Transverse colon (tissue), 4 donors: ENCODE data around the gene DNMT3B. TPM values are rescaled to one million over a fixed set of nuclear protein-coding genes. Genes with fewer than 3 reads are reported as not detected.

Experiments used
- DNase-seq: peaks from one replicate; pipeline ENCODE4 v3.0.0-alpha.2; 2019
- H3K27ac ChIP-seq, 4 donors: fragments of 200-600 bp; sonication (generic); 2 replicates each; pipeline ENCODE4 v1.5.1; 2016 to 2018; ENCODE audit warnings: inconsistent platforms in 4 of 4
- H3K27me3 ChIP-seq: fragments of 200-600 bp; sonication (generic); 2 replicates; pipeline ENCODE4 v1.5.1; 2017; ENCODE audit warnings: inconsistent platforms
- H3K36me3 ChIP-seq, 4 donors: fragments of 200-600 bp; sonication (generic); 2 replicates each; pipeline ENCODE4 v1.5.1; 2017 to 2019; ENCODE audit warnings: inconsistent platforms in 4 of 4
- H3K4me1 ChIP-seq, 4 donors: fragments of 200-600 bp; sonication (generic); 2 replicates each; pipeline ENCODE4 v1.5.1; 2017 to 2020; ENCODE audit warnings: inconsistent platforms in 4 of 4
- H3K4me3 ChIP-seq, 4 donors: fragments of 200-600 bp; sonication (generic); 1 replicate in 1 of 4; 2 replicates in 3 of 4; pipeline versions ENCODE4 v1.5.1 to v1.6.1; 2017 to 2019; ENCODE audit warnings: inconsistent platforms in 4 of 4
- H3K9me3 ChIP-seq, 2 donors: fragments of 200-600 bp; sonication (generic); 2 replicates each; pipeline ENCODE4 v1.5.1; 2017 to 2019; ENCODE audit warnings: inconsistent platforms in 2 of 2
- CTCF ChIP-seq, 5 experiments: fragments of 200-600 bp in 3 of 5; fragments of 450-650 bp in 2 of 5; sonication (generic) in 3 of 5; IDR thresholded peaks; 1 replicate in 2 of 5; 2 replicates in 3 of 5; pipeline ENCODE4 v1.5.1; 2016 to 2017; ENCODE audit warnings: antibody characterized with exemption in 5 of 5, inconsistent platforms in 3 of 5, mild to moderate bottlenecking in 2 of 5, moderate library complexity in 1 of 5
- EP300 ChIP-seq: sonication (generic); formaldehyde crosslinking; IDR thresholded peaks from one replicate; pipeline ENCODE4 v1.6.1; 2017; ENCODE audit warnings: antibody characterized with exemption, low read depth
- POLR2A ChIP-seq: fragments of 450-650 bp; IDR thresholded peaks from one replicate; pipeline ENCODE4 v1.6.1; 2016; ENCODE audit warnings: antibody characterized with exemption, mild to moderate bottlenecking, moderate library complexity
- POLR2AphosphoS5 ChIP-seq, 3 donors: sonication (generic); formaldehyde crosslinking; IDR thresholded peaks; one replicate each; pipeline ENCODE4 v1.6.1; 2016; ENCODE audit warnings: antibody characterized with exemption in 3 of 3
- WGBS, 2 donors: methylation state at CpG; one replicate each; pipeline ENCODE4 v1.1.5; 2018; ENCODE audit warnings: low coverage in 1 of 2; 5-methylcytosine and 5-hydroxymethylcytosine counted together
- in situ Hi-C, 4 donors: fragments of 200-750 bp; cut with MboI; loops; one replicate each; pipeline versions ENCODE4 v1.15.0 to v1.15.1; 2017; ENCODE audit warnings: low sequenced_read_pairs in 3 of 4, low pct_ligation_motif_present in 1 of 4, low pct_unique_long_range_greater_than_20kb in 1 of 4
- intact Hi-C: fragments of 100-400 bp; cut with DNase I; formaldehyde crosslinking; loops from one replicate; pipeline ENCODE4 v1.15.1; 2023; ENCODE audit warnings: low total_unique reads
- total RNA-seq, 4 donors: library from RNA; depleted of rRNA; stranded (reverse); fragments of >200 nt; gene quantifications; one replicate each; pipeline ENCODE4 v1.1.0, GENCODE V29; 2016

Gene DNMT3B
- total RNA-seq, 4 donors from 2014 or later = 0.37 to 6.8 (median 0.67) TPM

GRCh38 chr20:32777177-32777956 is 15.2 kb downstream of the DNMT3B start:
- DNase-seq = no peak

GRCh38 chr20:32779500-32780211 is 17.5 kb downstream of the DNMT3B start:
- DNase-seq = no peak
- Histone ChIP-seq H3K4me1 (peaks cover 0 to 7% (median 0%) of the 10 kb centered on the region in 4 donors), H3K9me3 (no peaks in the 10 kb centered on the region), H3K27me3 (no peaks in the 10 kb centered on the region), H3K27ac (no peak overlapping the region), H3K4me3 (no peak overlapping the region), H3K36me3 (no peaks in the 10 kb centered on the region)
- 60 to 89% methylated on average over 1 to 10 of the region's 10 CpGs for WGBS, 2 donors
- TF ChIP-seq POLR2AphosphoS5 (IDR thresholded peaks at IDR 0.05) = no peak
- TF ChIP-seq CTCF (IDR thresholded peaks at IDR 0.05) = no peak
- no peak for TF ChIP-seq EP300
- TF ChIP-seq POLR2A = no peak
- intact Hi-C loops (no loop called here), in situ Hi-C loops (loop anchor here in 3 of 4 donors (5.0 to 25.0 kb wide), 4 partner anchors 97 to 267 kb away; partner anchors contain the start of gene C20orf203 (in 1 of the 3))

More at GRCh38 chr20:32777177-32777956, 15.2 kb downstream of the DNMT3B start:
- no peaks in the 10 kb centered on the region for H3K36me3 ChIP-seq
- TF ChIP-seq POLR2AphosphoS5 (IDR thresholded peaks at IDR 0.05) (no peak), EP300 (no peak), POLR2A (no peak), CTCF (IDR thresholded peaks at IDR 0.05) (no peak)
- H3K27me3 ChIP-seq = no peaks in the 10 kb centered on the region
- H3K4me1 ChIP-seq = peaks cover 0 to 7% (median 0%) of the 10 kb centered on the region in 4 donors
- in situ Hi-C loops (loop anchor here in 3 of 4 donors (5.0 to 25.0 kb wide), 3 partner anchors 100 to 265 kb away; partner anchors contain the start of gene C20orf203 (in 1 of the 3)), intact Hi-C loops (no loop called here)
- no peaks in the 10 kb centered on the region for H3K9me3 ChIP-seq
- no peak overlapping the region for H3K27ac ChIP-seq
- WGBS, 2 donors = 40 to 75% methylated on average over 1 to 8 of the region's 8 CpGs
- H3K4me3 ChIP-seq = no peak overlapping the region

GRCh38 chr20:32780278-32780677 is 18.1 kb downstream of the DNMT3B start:
- Histone ChIP-seq H3K4me1 (peaks cover 0 to 7% (median 0%) of the 10 kb centered on the region in 4 donors), H3K4me3 (no peak overlapping the region), H3K36me3 (no peaks in the 10 kb centered on the region), H3K27me3 (no peaks in the 10 kb centered on the region), H3K27ac (no peak overlapping the region), H3K9me3 (no peaks in the 10 kb centered on the region)
- intact Hi-C loops (no loop called here), in situ Hi-C loops (loop anchor here in 1 of 4 donors (5.0 to 25.0 kb wide), 2 partner anchors 98 to 268 kb away; no protein-coding TSS in a partner anchor)
- no peak for TF ChIP-seq POLR2A
- no peak for TF ChIP-seq CTCF (IDR thresholded peaks at IDR 0.05)
- TF ChIP-seq EP300 = no peak
- TF ChIP-seq POLR2AphosphoS5 (IDR thresholded peaks at IDR 0.05) = no peak
- WGBS, 2 donors = 97% methylated on average over 16 of the region's 16 CpGs; no CpG with 5 or more reads in 1 of the 2 donors
- DNase-seq = no peak
